Coronary artery (tissue), 2 donors: ENCODE data around the gene PCDHGC5.

Experiments
- DNase-seq: peaks from one replicate; pipeline ENCODE4 v3.0.0-alpha.2; 2017; ENCODE audit warnings: low spot score
- H3K27ac ChIP-seq, 2 donors: fragments of 200-600 bp; sonication (generic); one replicate each; pipeline ENCODE4 v1.5.1; 2016 to 2019
- H3K4me3 ChIP-seq: fragments of 200-600 bp; sonication (generic); 2 replicates; pipeline ENCODE4 v1.5.1; 2016; ENCODE audit warnings: mild to moderate bottlenecking, moderate library complexity
- CTCF ChIP-seq: fragments of 200-600 bp; sonication (generic); IDR thresholded peaks from one replicate; pipeline ENCODE4 v1.5.1; 2019; ENCODE audit warnings: antibody characterized with exemption

PCDHGC5 gene

GRCh38 chr5:141476132-141476911 is 12.6 kb upstream of the PCDHGC5 start:
- H3K4me3 ChIP-seq: peak overlapping the region; percentile 88
- peak overlapping the region; percentile 76 to 96 for H3K27ac ChIP-seq
- TF ChIP-seq CTCF: no peak
- no peak for DNase-seq

GRCh38 chr5:141477044-141477575 is 11.8 kb upstream of the PCDHGC5 start:
- H3K27ac ChIP-seq: peak overlapping the region; percentile 76 to 96

GRCh38 chr5:141477815-141478214 is 11.1 kb upstream of the PCDHGC5 start:
- Histone ChIP-seq H3K27ac (no peak overlapping the region), H3K4me3 (peak overlapping the region; percentile 88)
- no peak for DNase-seq
- TF ChIP-seq CTCF: no peak

More at GRCh38 chr5:141477044-141477575, 11.8 kb upstream of the PCDHGC5 start:
- no peak for DNase-seq
- no peak for TF ChIP-seq CTCF
- peak overlapping the region; percentile 88 for H3K4me3 ChIP-seq

- no peak for DNase-seq
- Histone ChIP-seq H3K4me3 (peak overlapping the region; percentile 88), H3K27ac (no peak overlapping the region)
- no peak for TF ChIP-seq CTCF
Measured at GRCh38 chr5:141478321-141478945, 10.4 kb upstream of the PCDHGC5 start.

GRCh38 chr5:141479776-141480175 is 9.1 kb upstream of the PCDHGC5 start:
- H3K27ac ChIP-seq: no peak overlapping the region
- peak overlapping the region; percentile 88 for H3K4me3 ChIP-seq

GRCh38 chr5:141483902-141484301 is 5.0 kb upstream of the PCDHGC5 start:
- H3K27ac ChIP-seq: no peak overlapping the region
- TF ChIP-seq CTCF: no peak
- no peak for DNase-seq
- peak overlapping the region; percentile 64 for H3K4me3 ChIP-seq

More at GRCh38 chr5:141479776-141480175, 9.1 kb upstream of the PCDHGC5 start:
- no peak for TF ChIP-seq CTCF
- no peak for DNase-seq
